Measurements from ENCODE around the gene MEF2A.

The MEF2A gene

DNA sequence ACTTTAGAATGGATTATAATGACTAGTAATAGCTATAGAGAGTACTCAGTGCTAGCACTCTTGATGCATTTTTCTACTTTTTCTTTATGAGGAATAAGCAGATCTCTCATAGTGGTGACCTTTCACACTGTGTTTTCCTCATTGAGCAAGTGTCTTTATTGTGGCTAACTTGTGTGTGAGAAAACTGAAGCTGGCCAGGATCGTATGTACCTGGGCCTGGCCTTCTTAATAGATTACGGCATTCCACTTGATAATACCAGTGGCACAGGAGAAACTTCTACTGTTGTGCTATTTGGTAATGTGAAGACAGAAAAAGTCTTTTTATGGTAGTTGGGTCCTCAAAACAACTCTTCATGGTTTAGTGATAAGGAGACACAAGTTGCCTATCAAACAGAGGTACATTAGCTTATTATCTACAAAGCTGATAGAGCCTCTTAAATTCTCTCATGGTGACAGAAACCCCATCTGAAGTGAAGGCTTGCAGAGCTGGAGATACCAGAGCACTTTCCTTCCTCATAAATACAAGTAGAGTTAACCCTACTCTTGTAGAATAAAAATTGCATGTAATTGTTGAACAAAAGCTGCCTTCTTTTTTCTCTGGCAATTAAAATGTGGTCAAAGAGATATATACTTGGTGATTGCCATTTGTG is 102.9 kb downstream of the MEF2A start:
- no peak for DNase-seq
- no peak overlapping the region for H3K4me3 ChIP-seq (ENCODE audit: low read depth in 1 of 2, low read length in 2 of 2)
- no peak overlapping the region for H2AFZ ChIP-seq (ENCODE audit: low read depth, low read length)
- H3K27me3 ChIP-seq (ENCODE audit: insufficient read depth, low read length, poor library complexity) = no peaks in the 10 kb centered on the region
- H3K4me2 ChIP-seq (ENCODE audit: insufficient read depth, low read length) = no peak overlapping the region
- H3K36me3 ChIP-seq (ENCODE audit: insufficient read depth, low read length) = peaks cover 28% of the 10 kb centered on the region
- H3K9me3 ChIP-seq (ENCODE audit: insufficient read depth, low read length, severe bottlenecking) = no peaks in the 10 kb centered on the region
- no peak for ATAC-seq (ENCODE audit: insufficient read depth, low read depth)
- peaks cover 8% of the 10 kb centered on the region; the same call in 1 of the 2 replicates for H3K79me2 ChIP-seq (ENCODE audit: insufficient read depth, low read length)
- no peaks in the 10 kb centered on the region for H4K20me1 ChIP-seq (ENCODE audit: insufficient read depth, low read length)
- no peak for TF ChIP-seq EZH2 (IDR thresholded peaks at IDR 0.05; ENCODE audit: borderline replicate concordance, low read depth, low read length, severe bottlenecking)
- TF ChIP-seq, protein P1, sequence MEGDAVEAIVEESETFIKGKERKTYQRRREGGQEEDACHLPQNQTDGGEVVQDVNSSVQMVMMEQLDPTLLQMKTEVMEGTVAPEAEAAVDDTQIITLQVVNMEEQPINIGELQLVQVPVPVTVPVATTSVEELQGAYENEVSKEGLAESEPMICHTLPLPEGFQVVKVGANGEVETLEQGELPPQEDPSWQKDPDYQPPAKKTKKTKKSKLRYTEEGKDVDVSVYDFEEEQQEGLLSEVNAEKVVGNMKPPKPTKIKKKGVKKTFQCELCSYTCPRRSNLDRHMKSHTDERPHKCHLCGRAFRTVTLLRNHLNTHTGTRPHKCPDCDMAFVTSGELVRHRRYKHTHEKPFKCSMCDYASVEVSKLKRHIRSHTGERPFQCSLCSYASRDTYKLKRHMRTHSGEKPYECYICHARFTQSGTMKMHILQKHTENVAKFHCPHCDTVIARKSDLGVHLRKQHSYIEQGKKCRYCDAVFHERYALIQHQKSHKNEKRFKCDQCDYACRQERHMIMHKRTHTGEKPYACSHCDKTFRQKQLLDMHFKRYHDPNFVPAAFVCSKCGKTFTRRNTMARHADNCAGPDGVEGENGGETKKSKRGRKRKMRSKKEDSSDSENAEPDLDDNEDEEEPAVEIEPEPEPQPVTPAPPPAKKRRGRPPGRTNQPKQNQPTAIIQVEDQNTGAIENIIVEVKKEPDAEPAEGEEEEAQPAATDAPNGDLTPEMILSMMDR (IDR thresholded peaks at IDR 0.05; ENCODE audit: borderline replicate concordance, extremely low read depth, low read length, poor library complexity, severe bottlenecking) = no peak
- no peak overlapping the region for H3K27ac ChIP-seq (ENCODE audit: low read length)
- H3K9ac ChIP-seq (ENCODE audit: low read depth, low read length) = no peak overlapping the region
- H3K4me1 ChIP-seq (ENCODE audit: insufficient read depth, low read length) = no peaks in the 10 kb centered on the region

DNA sequence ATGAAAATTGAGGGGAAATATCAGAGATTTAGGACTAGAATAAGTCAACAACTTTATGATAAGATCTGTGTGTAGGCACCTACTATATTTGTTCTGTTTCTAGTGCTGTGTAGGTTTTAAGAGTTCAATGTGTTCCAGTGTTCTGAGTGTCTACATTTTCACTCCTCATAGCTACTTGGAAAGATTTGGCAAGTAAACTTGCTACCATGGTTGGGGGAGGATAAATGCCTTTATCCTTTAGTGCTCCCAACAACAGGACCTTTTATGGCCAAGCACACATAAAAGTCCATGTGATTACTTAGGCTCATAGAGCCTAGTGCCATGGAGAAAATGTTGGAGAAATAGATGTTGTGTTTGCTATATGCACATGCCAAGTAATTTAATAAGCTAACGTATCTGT is 103.5 kb downstream of the MEF2A start:
- no peak for DNase-seq
- TF ChIP-seq, protein P1 (IDR thresholded peaks at IDR 0.05; ENCODE audit: borderline replicate concordance, extremely low read depth, low read length, poor library complexity, severe bottlenecking) = no peak
- no peak for TF ChIP-seq EZH2 (IDR thresholded peaks at IDR 0.05; ENCODE audit: borderline replicate concordance, low read depth, low read length, severe bottlenecking)
- ATAC-seq (ENCODE audit: insufficient read depth, low read depth) = no peak
- Histone ChIP-seq H3K27me3 (ENCODE audit: insufficient read depth, low read length, poor library complexity) (no peaks in the 10 kb centered on the region), H3K4me2 (ENCODE audit: insufficient read depth, low read length) (no peak overlapping the region), H3K79me2 (ENCODE audit: insufficient read depth, low read length) (peaks cover 8% of the 10 kb centered on the region; the same call in 1 of the 2 replicates), H3K36me3 (ENCODE audit: insufficient read depth, low read length) (peaks cover 29% of the 10 kb centered on the region), H3K27ac (ENCODE audit: low read length) (no peak overlapping the region), H3K4me1 (ENCODE audit: insufficient read depth, low read length) (no peaks in the 10 kb centered on the region), H3K9me3 (ENCODE audit: insufficient read depth, low read length, severe bottlenecking) (no peaks in the 10 kb centered on the region), H3K4me3 (ENCODE audit: low read depth in 1 of 2, low read length in 2 of 2) (no peak overlapping the region), H4K20me1 (ENCODE audit: insufficient read depth, low read length) (no peaks in the 10 kb centered on the region), H3K9ac (ENCODE audit: low read depth, low read length) (no peak overlapping the region), H2AFZ (ENCODE audit: low read depth, low read length) (no peak overlapping the region)

DNA sequence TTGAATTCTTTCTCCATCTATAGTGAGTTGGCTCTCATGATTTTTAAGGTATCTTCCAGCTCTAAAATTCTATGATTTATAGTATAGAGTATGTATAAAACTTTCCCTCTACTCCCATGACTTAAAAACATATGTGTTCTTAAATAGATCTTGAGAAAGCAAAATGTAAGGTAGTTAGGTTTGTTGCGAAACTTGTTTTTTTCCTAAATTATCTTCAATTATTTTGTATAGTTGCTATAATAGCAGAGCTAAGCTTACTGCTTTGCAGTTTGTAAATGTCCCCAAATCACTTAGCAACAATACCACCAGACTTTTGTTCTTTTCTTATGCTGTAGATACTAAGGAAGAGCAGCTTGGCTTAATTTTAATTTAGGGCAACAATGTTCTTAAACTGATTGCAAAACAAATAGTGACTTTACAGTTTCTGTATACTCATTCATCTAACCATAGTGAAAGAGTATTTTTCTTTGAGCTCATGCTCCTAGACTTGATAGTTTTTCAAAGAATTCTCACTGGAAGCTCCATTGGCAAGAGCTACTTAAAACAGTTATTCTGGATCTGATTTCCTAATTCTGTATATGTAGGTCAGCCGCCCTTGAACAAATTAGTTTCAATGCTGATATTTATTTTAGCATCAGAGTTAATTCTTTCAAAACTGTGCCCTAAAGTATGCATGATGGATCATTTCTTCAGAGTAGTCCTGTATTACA is 106.3 kb downstream of the MEF2A start:
- H3K4me2 ChIP-seq (ENCODE audit: insufficient read depth, low read length) = no peak overlapping the region
- H3K79me2 ChIP-seq (ENCODE audit: insufficient read depth, low read length) = peaks cover 8% of the 10 kb centered on the region; the same call in 1 of the 2 replicates
- H3K27ac ChIP-seq (ENCODE audit: low read length) = no peak overlapping the region
- no peak for TF ChIP-seq EZH2 (IDR thresholded peaks at IDR 0.05; ENCODE audit: borderline replicate concordance, low read depth, low read length, severe bottlenecking)
- TF ChIP-seq, protein P1 (IDR thresholded peaks at IDR 0.05; ENCODE audit: borderline replicate concordance, extremely low read depth, low read length, poor library complexity, severe bottlenecking) = no peak
- H3K4me1 ChIP-seq (ENCODE audit: insufficient read depth, low read length) = no peaks in the 10 kb centered on the region
- no peaks in the 10 kb centered on the region for H3K27me3 ChIP-seq (ENCODE audit: insufficient read depth, low read length, poor library complexity)
- no peak overlapping the region for H3K9ac ChIP-seq (ENCODE audit: low read depth, low read length)
- DNase-seq (no peak), ATAC-seq (ENCODE audit: insufficient read depth, low read depth) (no peak)
- H3K9me3 ChIP-seq (ENCODE audit: insufficient read depth, low read length, severe bottlenecking) = no peaks in the 10 kb centered on the region
- H2AFZ ChIP-seq (ENCODE audit: low read depth, low read length) = no peak overlapping the region
- no peak overlapping the region for H3K4me3 ChIP-seq (ENCODE audit: low read depth in 1 of 2, low read length in 2 of 2)
- H3K36me3 ChIP-seq (ENCODE audit: insufficient read depth, low read length) = peaks cover 49% of the 10 kb centered on the region
- no peaks in the 10 kb centered on the region for H4K20me1 ChIP-seq (ENCODE audit: insufficient read depth, low read length)
